NCI-H2196 treated with DMSO at 0.1 percent for 48 hours (cell line): ENCODE data around the gene VWA5B1.

Source experiments
- DNase-seq: peaks from one replicate; lab custom pipeline; 2025; ENCODE audit not compliant: unreplicated experiment; lab: John Stamatoyannopoulos, UW

Gene VWA5B1

DNA sequence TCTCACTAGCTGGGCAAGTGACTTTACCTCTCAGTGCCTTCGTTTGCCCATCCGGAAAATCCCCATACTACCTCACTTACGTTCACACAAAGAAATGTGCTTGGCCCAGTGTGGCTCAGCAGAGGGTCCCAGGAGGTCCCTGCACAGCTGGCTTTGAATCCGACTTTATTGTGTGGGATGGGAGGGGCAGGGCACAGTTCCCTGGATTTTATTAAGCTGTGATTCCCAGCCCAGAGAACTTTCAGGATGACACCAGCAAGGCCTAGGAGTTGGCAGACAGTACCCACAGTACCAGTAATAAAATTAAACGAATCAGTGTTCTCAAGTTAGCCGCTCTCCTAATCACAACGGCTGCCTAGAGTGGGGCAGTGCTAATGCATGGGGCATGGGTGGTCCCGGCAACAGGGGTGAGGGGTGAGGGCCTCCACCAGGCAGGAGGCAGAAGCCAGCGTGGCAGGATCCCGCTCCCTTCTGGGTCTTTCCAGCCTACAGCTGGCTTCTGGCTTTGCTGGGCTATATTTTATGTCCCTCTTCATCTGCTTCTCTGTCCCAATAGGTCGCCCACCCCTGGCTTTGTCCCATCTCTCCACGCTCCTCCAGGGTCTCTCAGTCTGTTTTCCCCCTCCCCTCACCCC lies 74.9 kb downstream of the VWA5B1 start:
- no peak for DNase-seq

DNA sequence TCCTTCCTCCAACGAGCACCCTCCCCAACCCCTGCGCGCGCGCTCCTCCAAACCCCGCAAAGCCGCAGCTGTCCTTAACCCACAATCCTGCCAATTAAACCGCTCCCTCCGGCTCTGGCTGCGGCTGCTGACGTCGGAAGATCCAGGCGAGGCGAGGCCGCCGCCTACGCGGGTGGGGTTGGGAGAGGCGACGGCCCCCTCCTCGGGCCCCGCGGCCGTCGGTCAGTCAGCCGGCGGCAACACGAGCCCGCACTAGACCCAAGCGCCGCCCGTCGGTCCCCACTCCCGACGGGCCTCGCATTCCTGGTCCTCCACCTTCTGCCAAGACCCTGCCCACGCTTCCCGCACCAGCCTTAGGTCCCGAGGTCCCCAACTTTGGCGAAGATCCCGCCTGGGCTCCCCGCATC lies 75.4 kb downstream of the VWA5B1 start:
- DNase-seq = no peak

DNA sequence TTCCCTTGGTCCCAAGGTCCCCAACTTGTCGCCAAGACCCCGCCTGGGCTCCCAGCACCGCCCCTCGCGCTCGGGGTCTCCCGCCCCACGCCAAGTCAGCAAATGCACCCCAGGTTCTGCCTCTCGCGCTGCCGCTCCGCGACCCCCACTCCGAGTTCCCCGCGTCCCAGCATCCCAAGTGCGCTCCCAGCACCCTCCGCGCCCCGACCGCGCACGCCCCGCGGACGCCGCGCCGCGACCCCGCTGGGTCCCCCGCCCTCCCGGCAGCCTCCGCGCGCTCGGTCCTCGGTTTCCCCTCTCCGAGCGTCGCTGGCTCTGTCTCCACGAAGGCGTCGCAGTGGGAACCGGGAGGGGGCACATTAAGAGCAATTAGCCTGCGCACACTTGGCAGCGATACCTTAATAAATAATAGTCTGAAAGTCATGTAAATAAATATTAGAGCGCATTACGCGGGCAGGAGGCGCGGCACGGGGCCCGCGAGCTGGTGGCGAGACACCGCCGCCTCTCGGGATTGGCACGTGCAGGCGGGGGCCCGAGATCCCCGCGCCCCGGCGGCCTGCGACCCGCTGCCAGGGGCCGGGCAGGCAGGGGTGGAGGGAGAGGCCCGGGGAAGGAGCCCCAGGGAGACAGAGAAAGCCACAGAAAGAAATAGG lies 75.9 kb downstream of the VWA5B1 start:
- no peak for DNase-seq

- no peak for DNase-seq
Measured at GRCh38 chr1:20367116-20367585, 76.5 kb downstream of the VWA5B1 start.

DNA sequence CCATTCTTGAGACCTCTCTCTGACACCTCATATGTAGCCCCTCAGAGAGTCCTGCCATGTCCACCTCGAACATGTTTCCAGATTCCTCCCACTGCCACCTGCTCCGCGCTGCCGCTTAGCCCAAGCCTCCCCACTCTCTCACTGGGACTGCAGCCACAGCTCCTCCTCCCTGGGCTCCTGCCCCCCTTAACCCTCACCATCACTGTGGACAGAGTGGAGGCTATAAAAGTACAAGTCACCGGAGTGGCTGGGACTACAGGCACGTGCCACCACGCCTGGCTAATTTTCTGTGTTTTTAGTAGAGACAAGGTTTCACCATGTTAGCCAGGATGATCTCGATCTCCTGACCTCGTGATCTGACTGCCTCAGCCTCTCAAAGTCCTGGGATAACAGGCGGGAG lies 77.0 kb downstream of the VWA5B1 start:
- DNase-seq = no peak

DNA sequence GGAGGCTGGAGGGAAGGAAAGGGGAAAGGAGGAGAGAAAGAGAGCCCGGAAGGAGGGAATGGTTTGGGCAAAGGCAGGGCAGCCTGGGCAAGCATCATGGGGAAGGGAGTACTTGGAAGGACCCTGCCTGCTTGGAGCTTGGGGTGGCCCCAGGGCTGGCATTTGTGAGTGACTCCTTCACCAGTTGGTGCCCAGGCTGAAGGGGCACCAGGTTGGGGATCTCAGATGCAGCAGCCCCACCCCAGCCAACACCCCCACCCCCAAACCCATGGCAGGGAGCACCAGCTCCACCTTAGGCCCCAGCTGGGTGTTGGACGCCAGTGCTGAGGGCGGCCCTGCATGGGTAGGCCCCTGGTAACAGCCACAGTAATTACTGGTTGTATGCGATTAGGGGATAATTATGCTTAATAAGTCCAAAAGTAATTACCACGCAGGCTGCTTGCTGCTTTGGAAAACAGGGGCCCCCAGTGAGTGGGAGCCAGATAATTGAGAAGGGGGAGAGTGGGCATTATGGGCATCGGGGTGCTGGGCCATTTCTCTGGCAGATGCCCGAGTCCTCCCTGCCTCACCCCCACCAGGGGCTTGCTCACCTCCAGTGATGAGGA lies 78.3 kb downstream of the VWA5B1 start:
- DNase-seq = no peak

- DNase-seq = no peak
Measured at GRCh38 chr1:20370698-20371097, 80.0 kb downstream of the VWA5B1 start.

GRCh38 chr1:20371411-20371810 lies 80.7 kb downstream of the VWA5B1 start:
- no peak for DNase-seq

- no peak for DNase-seq
Measured at GRCh38 chr1:20371883-20372282, 81.2 kb downstream of the VWA5B1 start.

DNA sequence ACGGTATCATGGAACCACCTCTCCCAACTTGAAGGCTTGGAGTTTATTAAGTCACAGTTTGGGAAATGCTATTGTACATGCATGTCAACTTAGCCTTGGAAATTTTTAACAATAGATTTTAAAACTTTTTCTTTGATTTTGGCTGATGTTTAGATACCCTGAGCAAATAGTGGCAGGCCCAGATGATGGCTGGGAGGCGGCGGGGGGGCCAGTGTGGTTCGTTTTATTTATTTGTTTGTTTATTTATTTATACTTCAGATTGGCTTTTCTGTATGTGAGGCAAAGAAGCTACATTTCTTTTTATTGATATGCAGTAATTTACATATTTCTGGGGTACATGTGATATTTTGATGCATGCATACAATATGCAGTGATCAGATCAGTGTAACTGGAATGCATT lies 82.0 kb downstream of the VWA5B1 start:
- no peak for DNase-seq

DNA sequence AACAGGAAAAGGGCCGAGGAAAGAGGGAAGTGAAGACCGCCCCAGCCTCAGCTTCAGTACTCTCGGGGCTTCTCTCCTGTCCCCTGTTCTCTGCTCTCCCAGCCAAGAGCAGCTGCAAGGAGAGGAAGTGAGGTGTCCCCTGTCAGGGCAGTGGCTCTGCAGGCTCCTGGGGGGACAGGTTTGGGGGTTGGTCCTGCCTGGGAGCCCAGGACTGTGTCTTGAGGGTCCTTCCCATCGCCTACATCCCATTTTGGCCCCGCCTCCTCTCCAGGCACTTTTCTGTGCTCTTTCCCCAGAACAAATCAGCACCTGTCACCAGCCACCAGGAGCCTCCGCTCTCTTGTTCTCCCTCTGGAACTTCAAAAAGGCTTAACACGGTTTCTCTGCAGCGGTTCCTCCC lies 82.6 kb downstream of the VWA5B1 start:
- DNase-seq = no peak

DNA sequence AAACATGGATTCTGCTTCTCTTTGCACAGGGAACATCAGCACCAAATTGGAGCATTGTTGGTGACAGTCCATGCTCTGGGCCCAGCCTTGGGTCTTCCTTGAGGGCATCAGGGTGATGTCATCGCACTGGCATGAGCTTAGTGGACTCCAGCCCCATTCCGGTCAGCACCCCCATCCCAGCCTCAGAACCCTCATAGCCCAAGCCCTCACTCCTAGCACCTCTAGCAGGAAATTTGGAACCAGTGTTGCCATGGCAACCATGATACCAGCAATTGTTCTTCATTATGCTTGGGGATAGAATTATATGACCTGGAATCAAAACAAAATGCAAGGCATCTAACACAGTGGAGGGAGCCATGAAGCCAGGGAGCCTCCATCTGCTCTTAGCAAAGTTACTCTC lies 83.1 kb downstream of the VWA5B1 start:
- DNase-seq = no peak

DNA sequence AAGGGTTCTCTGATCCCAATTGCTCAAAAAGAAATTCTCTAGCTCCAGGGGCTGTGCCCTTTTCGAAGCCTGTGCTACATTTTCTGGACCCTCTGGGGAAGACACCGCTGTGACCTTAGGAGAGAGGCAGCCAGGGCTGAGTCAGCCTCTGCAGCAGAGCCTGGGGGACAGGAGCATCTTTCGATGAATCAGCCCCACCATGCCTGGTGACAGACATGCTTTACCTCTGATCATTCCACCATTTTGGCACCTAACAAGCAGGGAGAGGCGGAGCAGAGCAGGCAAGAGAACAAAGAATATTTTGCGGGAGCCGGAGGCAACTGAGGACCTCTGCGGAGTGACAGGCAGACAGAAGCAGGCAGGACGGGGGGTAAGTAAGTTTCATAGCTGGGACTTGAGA lies 84.9 kb downstream of the VWA5B1 start:
- no peak for DNase-seq

DNA sequence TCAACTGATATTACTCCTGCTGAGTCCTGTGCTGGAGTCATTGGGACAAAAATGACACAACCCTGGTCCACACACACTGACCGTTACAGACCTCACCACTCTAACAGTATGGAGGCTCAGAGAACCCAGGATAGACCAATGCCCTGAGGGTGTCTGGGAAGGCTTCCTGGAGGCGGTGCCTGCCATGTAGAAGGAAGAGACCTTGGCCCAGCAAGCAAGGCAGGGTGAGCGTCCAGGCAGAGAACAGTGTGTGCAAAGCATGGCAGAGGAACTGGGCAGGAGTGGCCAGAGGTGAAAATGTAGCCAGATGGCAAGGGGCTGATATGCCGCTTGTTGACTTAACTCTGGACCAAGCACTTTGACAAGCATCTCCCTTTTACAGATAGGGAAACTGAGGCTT lies 85.5 kb downstream of the VWA5B1 start:
- DNase-seq = no peak

- peak; percentile 31 for DNase-seq
Measured at GRCh38 chr1:20376880-20377494, 86.3 kb downstream of the VWA5B1 start.

DNA sequence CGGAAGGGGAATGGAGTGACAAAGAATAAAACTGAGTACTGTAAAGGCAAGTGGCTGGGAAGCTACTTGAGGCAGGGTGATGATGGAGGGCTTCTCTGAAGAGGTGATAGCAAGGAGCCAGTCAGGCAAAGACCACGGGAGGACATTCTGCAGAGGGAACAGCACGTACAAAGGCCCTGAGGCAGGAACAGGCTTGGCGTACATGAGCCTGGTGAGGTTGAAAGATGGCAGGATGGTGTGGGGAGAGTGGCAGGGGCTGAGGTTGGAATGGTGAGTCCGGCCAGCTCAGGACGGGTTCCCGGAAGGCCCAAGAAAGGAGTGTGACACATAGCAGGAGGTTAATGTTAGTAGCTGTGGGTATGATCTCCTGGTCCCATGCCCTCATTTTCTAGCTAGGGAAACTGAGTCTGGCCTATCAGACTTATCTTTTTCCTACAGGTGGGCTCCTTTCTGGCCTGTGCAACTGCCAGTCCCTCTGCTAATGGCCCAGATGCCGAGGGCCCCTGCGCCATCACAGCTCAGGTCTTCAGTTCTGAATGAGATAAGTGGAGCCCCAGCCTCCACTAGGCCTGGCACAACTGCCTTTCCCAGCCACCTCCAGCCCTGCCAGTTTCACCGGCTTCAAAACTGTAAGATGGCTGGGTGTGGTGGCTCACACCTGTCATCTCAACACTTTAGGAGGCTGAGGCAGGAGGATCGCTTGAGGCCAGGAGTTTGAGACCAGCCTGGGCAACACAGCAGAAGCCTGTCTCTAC lies 87.0 kb downstream of the VWA5B1 start:
- DNase-seq = no peak

DNA sequence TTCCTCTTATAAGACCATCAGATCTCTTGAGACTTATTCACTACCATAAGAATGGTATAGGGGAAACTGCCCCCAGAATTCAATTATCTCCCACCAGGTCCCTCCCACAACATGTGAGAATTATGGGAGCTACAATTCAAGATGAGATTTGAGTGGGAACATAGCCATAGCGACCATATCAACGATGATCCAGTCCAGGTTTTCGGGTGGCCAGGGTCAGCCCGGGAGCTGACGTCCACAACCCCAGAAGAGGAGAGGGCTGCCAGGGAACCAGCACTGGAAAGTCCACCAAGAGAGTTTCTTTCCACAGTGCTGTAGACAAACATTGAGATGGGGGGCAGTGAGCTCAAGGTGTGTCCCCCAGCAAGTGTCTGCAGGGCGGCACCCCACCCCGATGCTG lies 88.4 kb downstream of the VWA5B1 start:
- DNase-seq = no peak

DNA sequence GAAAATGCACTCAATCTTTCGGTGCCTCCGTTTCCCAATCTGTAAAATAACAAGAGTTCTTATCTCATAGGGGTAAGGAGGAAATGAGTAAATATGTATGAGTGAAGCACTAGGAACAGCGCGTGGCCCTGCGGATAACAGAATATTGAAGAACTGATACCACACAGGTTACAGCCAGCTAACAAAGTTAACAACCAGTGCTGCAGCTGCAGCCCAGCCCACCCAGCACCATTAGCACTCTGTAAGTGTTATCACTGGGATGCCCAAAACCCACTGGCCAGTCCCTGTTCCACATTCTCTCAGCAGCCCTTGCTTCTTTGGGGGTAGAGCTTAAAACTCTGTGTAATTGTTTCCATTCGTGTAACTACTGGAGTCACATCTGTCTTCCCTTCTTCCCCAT lies 89.5 kb downstream of the VWA5B1 start:
- no peak for DNase-seq

- peak; percentile 23 for DNase-seq
Measured at GRCh38 chr1:20380616-20381035, 90.0 kb downstream of the VWA5B1 start.

- no peak for DNase-seq
Measured at GRCh38 chr1:20381045-20381641, 90.5 kb downstream of the VWA5B1 start.

GRCh38 chr1:20381961-20382360 lies 91.3 kb downstream of the VWA5B1 start:
- DNase-seq = no peak
